Suppressor macrophage treated with lipopolysaccharide for 4 hours (primary cell): Measurements from ENCODE around the gene RHBDF2.

Source experiments
- DNase-seq: peaks from one replicate; pipeline ENCODE4 v3.0.0-alpha.2; 2020

The RHBDF2 gene

DNA sequence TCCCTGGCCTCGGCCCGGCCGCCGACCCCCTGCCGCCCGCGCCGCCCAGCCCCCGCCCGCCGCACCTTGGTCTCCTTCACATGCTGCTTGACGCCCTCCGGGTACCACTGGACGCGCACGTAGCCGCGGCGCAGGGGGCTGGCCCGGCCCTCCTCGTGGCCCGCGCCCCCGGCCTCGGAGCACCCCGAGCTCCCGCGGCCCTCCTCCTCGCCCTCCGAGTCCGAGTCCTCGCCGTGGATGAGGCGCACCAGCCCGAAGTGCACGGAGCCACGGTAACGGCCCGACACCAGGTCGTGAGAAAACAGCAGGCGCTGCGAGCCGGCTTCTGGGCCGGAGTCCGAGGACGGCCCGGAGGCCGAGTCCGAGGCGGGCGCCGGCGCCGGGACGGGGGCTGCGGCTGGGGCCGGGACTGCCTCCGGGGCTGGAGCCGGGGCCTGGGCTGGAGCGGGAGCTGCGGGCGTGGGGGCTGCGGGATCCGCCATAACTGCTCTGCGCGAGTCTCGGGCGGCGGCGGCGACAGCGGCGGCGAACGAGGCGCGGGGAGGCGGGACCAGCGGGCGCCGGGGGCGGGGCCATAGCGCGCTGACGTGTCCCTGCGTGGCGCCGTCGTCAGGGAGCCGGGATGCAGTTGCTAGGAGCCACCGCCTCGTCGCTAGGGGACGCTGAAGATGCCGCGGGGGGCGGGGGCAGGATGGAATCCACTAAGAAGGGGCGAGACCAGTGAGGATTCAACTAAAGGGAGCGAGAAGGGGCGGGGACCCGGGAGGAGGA is 48.4 kb downstream of the RHBDF2 start, which contains the start of gene UBE2O:
UBE2O (minus strand) TSS at position 493 of the 771 bp plus-strand sequence; CDS start at position 482, 11 bp downstream.
- peak; percentile 95 for DNase-seq

DNA sequence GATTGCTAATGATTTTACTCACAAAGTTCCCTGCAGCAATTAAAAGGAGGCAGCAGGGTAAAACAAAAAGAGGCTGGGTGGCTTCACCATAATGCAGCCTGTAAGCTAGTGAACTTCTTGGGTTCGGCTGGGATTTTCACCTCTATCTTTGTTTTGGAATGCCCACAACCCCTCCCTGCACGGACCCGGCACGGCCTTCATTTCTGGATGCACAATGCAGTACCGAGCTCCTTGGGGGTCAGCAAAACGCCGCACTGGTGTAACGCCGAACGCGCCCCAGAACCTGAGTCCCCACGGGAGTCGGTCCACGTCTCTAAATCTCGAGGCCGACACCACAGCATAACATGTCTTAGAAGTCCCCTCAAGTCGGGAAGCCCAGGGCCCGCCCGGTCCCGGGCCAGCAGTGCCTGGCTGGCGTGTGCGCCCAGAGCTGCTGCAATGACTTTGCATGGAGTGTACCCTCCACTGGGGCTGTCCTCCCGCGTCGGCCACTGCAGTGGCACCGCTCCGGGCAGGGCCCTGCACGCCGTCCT is 49.0 kb downstream of the RHBDF2 start:
- DNase-seq, result no peak

DNA sequence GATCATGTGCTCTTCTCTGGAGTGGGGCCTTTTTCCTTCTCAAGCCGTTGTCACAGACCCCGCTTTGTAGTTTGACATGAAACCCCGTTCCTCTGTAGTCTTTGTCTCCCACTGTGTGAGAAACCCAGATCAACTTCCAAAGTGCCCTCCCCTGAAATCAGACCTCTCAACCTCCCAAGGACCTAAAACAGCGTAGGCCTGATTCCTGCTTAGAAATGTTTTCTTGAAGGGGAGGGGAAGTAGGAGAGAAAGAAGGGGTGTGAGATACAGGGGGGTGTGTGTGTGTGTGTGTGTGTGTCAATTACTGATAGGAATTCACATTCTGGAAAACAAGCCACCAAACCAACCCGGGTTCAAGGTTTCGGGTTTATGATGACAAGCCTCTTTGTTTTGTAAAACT is 49.7 kb downstream of the RHBDF2 start:
- no peak for DNase-seq

DNA sequence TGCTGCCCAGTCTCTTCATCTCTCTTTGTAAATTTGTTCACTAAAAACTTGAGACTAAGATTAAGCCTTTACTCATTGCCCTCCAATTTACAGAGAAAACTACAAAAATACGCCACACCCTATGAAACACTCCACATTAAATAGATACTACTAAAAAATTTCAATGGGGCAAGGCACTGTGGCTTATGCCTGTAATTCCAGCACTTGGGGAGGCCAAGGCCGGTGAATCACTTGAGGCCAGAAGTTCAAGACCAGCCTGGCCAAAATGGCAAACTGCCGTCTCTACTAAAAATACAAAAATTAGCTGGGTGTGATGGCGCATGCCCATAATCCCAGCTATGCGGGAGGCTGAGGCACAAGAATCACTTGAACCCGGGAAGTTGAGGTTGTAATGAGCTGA is 52.1 kb downstream of the RHBDF2 start:
- DNase-seq, result no peak

DNA sequence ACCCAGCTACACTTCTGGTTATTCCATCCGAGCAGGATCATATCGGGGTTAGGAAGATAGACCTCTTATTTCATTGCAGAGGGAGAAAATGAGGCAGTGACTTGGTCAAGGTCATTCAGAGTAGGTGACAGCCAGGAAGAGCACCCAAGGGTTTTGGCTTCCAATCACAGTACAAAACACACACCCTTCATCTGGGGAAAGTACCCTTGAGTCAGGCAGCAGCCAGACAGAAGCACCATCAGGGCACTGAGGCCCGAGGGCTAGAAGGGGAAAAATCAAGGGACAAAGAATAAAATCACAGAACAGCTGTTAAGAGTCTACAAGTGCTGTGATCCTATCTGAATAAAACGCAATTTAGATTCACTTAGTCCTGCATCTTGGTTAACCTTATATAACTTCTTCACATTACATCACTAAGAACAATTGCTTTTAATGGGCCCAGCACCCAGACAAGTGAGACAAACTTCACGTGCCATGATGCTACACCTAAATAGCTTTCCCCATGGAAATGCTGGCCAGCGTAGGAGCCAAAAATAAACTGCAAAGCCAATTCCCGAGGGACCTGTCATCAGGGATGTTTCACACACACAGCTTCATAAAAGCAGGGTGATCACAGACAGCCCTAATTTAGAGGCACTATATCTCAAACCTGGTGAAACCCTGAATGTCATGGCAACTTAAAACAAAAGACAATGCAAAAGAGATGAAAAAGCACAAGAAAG is 53.1 kb downstream of the RHBDF2 start:
- DNase-seq, result no peak

DNA sequence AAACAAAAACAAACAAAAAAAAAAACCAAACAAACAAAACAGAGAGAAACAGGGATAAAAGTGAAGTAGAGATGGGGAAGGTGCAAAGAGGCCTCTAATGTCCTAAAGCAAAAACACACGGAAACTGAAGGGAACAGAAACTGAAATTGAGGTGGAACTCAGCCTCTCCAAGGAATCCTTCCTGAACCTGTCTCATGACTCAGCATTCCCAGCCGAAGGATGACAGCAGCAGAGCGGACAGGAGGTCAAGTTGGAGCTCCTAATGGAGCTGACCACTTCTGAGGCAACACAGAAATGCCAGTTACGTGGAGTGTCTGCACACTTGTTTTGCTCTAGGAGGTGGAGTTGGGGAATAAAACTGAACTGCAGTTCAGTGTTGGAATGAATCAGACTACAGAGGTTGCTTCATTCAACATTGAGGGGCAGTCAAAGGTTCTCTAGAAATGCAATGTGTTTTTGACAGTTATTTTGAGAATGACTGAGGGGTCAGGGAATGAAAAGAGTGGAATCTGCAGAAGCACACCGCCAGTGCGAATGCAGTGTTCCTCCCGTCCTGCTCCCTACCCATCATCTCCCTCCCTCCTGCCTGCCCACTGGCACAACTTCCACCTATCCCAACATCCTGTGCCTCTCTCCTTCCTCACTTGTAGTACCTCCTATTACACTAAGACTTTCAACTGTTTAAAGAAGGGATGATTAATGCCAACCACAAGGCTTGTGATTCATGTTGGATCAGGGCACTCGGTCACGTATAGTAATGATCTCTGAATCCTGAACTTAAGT is 54.6 kb downstream of the RHBDF2 start:
- DNase-seq, result peak; percentile 44

DNA sequence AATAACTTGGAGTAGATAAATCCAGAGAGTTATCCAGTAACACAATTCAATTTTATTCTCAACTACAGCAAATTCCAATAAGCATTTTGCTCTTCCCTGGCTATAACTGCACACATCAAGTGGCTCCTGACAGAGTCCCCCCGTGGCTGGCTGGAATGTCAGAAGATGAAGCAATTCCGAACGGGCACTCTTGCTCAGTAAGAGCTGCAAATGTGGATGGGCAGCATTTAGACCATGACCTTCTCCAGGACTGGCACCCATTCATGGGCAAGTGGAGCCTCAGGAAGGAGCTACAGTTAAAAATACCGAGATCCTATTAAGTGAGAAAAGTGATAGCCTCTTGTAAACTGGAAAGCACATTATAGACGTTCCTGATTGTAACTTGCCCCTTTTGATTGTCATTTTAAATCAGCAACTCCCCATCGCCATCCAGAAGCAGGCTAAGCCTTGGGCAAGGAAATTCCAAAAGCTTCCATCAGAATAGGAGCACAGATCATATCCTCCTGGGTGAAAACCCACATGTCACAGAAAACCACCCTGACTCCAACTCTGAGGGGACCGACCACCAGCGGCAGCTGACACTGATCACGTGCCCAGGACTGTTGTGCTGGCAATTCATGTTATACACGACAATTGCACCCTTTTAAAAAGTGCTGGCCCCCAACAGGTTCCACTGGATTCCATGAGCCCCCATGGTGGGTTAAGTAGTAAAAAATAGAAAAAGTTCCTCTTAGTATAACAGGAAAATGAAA is 55.4 kb downstream of the RHBDF2 start:
- DNase-seq, result no peak

DNA sequence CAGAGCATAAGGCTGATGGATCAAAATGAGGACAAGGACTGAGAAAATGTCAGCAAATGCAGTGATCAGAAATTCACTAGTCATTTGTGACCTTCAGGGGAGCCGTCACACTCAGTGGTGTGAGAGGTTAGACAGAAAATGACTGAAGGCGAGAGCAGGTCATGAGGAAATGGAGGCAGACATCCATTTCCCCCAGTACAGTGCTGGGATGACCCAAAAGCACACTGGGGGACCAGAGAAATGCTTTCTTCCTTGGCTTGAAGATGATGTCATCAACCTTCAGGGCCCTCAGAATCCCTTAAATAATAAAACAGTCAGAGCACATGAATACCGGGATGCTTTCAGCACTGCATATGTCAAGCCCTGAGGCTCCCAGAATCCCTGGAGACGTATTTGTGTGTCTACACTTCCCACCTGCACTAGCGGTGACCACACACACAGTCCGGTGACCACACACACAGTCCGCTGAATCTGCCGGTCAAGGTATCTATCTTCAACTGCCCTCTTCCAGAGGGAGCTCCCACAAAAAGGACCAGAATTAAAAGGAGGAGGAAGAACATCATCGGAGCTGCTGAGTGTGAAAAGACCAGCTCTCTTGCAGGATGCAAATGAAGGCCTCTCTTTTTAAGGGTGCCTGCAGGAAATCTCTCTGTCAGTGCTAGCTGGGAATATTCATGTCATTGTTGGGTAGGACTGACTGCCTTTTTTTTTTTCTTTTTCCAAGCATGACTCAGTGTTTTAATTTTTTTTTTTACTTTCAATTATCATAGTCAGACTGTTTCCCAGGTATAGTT is 56.5 kb downstream of the RHBDF2 start:
- DNase-seq, result no peak

DNA sequence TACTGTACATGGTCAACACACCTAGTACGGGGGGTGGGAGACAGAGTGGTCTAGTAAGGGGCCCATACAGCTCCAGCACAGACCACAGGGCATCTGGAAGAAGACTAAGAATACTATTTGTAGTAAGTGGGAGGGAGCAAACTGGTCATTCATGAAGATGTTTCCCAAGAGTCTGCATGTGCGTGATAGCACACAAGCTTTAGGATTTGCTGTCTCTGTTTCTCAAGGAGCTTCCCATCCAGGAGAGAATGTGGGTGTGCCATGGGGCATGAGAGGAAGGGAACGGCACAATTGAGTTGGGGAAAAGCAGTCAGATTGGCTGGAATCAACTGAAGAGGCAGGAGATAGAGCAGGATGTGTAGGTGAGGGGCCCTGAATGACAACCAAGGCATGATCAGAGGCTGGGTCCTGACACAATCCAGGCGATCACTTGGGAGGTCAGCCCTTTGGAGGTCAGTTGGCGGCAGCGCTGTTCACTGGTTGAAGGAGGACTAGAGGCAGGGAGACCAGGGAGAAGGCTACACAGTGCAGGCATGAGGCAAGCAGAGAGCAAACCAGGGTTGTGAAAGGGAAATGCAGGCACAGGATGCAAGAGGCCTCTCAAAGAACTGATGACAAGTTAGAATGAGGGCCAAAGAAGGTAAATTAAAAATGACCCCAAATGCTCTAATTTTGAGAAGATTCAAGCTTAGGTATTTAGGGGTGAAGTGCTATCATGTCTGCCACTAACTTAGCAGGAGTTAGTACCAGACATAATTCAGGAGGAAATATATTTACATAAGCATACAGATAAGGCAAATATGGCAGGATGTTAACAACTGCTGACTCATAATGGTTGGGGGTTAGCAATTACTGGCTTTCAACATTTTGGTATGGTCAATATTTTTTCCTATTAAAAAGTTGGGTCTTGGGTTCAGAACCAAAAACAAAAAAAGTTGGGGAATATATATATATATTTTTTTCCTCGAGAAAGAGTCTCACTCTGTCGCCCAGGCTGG is 58.6 kb downstream of the RHBDF2 start:
- no peak for DNase-seq

DNA sequence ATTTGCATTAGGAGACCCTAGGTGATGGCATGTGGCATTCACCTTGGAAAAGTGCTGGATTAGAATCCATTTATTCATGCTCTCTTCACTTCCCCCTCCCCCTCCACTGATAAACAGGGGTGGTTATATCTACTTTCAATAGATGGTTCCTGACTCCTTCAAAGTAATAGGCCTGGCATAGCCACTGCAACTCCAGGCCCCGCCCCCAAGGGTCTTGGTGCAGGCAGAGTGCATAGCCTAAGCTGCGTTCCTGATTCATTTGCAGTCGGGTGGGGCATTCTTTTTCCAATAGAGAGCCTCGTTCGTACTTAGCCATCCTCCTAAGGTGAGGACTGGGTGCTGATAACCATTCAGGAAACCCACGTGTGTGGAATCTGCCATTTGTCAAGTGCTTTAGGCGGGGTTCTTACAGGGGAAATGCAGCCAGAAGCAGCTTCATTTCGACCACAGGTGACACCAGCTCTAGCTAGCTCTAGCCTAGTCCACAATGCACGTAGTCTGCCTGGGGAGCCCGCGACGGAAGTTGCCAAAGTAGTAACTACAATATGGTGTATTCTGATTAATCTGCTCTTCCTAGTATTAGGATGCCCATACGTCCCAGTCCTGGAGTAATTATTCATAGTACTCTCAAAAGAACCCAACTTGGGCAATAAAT is 59.4 kb downstream of the RHBDF2 start:
- no peak for DNase-seq

DNA sequence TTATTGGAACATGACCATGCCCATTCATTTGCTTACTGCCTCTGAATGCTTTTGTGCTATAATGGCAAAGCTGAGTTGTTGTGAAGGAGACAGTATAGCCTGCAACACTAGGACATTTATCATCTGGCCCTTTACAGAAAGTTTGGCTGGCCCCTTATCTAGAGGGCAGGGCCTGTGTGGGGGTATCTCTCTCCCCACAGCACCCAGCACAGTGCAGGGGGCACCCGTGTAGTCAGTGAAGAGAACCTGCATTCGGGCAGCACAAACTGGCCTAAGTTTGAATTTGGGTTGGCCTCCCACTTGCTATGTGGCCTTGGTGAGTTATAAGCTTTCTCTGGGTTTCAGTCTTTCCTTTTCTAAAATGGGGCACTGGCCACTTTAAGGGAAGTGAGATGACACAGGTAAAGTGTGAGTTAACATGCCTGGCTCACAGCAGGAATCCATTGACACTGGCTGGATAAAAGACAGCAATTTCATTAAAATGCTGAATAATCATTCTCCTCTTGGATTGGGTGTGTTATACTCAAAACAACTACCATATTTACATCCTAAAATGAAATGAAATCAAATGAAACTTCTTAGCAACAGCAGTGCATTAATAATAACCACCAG is 60.4 kb downstream of the RHBDF2 start:
- no peak for DNase-seq

DNA sequence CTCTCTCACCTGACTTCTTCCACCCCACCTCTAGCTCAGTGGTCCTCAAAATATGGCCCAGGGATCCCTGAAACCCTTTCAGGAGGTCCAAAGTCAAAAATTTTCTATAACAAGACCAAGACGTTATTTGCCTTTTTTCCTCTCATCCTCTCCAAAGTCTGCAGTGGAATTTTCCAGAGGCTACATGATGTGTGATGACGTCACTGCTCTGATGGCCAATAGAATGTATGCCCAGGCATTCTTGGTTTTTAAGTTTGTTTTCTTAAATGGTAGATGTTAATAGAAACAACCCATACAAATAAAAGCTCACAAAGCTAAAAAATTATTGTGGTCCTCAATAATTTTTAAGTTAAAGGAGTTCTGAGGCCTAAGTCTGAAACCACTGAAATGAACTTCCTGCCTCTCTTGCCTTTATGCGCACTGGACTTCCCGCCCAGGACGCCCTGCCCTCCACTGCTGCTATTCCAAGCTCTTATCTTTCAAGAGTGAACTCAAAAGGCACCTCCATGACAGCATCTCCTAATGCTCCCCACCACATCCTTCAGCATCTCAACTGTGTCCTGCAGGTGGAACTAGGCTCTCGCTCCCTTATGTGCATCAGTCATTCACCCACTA is 61.8 kb downstream of the RHBDF2 start:
- no peak for DNase-seq

DNA sequence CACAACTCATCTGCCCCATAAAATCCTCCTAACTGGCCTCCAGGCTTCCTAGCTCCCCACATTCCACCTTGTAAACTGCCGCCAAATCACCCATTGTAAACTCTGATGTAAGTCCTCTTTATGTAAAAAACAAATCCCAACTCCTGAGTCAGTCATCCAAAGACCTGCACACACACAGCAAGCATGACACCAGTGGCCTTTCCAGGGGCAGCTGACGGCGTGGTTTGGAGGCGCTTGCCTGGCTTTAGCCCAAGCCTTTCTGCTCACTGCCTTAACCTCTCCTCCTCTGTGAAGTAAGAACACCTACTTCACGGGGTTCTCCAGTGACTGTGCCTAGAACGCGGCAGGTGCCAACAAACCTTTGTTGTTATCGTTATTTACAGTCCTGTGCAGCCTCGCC is 62.3 kb downstream of the RHBDF2 start:
- DNase-seq, result no peak

DNA sequence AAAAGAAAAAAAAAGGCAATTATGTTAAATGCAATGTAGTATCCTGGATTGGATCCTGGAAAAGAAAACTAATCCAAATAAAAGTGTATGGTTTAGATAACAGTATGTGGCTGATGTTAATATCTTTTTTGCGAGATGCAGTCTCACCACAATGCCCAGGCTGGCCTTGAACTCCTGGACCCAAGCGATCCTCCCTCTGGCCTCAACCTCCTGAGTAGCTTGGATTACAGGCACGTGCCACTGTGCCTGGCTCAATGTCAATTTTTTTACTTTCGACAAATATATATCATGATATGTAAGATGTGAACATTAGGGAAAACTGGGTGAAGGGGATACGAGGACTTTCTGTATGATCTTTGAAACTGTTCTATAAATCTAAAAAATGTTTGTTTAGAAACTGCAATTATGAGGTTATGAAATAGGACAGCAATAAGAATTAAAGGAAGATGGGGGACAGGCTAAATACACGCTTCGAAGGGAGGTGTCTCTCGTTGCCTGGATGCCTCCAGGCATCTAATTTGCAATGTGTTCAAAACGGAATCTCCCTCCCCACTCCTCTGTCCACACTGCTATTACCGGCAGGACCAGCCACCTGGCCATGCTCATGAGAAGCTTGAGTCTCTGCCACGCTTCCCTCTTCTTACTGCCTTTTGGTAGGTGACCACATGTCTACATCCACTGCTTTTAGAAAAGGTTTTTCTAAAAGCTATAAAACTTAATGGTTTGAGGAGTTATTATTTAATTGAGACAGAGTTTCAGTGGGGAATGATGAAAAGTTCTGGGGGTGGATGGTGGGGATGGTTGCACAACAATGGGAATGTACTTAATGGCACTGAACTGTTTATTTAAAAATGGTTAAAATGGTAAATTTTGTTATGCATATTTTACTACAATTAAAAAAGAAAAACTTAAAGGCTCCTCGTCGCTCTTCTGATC is 63.5 kb downstream of the RHBDF2 start:
- DNase-seq, result no peak

DNA sequence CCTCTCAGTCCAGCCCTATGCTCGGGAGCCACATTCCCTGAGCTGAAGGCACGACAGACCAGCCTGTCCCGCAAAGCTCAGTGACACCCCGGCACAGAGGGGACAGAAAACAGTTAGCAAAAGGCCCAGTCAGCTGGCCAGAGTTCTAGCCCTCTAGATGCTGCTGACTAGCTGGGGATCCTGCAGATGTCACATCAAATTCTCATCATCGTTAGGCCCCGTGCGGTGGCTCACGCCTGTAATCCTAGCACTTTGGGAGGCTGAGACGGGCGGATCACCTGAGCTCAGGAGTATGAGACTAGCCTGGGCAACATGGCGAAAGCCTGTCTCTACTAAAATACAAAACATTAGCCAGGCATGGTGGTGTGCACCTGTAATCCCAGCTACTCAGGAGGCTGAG is 65.5 kb downstream of the RHBDF2 start:
- DNase-seq, result no peak

DNA sequence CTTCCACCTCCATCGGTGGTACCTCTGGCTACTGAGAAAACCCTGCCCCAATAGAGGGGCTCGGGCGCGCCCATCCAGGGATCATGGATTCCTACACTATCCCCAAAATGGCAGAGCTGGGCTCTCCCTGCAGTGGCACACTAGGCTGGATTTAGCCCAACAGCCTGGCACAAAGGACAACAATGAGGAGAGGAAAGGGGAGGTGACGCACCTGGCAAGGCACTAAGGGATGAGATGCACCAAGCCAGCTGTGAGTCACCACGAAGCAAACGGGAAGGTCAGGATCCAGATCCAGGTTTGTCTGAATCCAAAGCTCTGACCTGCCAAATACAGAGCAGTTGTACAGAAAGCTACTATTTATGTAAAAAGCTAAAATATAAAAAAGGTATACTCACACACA is 66.4 kb downstream of the RHBDF2 start:
- DNase-seq, result no peak

DNA sequence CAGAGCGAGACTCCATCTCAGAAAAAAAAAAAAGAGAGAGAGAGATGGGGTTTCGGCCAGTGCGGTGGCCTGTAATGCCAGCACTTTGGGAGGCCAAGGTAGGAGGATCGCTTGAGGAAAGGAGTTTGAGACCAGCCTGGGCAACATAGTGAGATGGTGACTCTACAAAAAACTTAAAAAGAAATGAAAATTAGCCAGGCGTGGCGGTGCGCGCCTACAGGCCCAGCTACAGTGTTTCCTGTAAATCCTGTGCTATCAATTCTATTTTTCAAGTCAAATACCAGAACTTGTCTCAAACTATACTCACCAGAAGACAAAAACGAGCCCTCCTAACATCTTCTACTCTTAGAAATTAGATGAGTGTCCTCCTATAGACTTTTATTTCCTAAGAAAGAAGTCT is 67.5 kb downstream of the RHBDF2 start:
- no peak for DNase-seq
